Gastroesophageal sphincter (tissue), 4 donors: ENCODE data around the gene ZNF579. TPM values are rescaled to one million over a fixed set of nuclear protein-coding genes. Genes with fewer than 3 reads are reported as not detected.

Experiments
- ATAC-seq: fragments of 150-250 bp; one replicate; pipeline ENCODE4 v1.9.1; 2016; ENCODE audit warnings: mild to moderate bottlenecking, moderate library complexity
- H3K27ac ChIP-seq, 4 donors: fragments of 200-600 bp; sonication (generic) in 3 of 4; 1 replicate in 3 of 4; 2 replicates in 1 of 4; pipeline ENCODE4 v1.5.1; 2016 to 2019
- H3K27me3 ChIP-seq: fragments of 200-600 bp; sonication (generic); one replicate; pipeline ENCODE4 v1.5.1; 2019
- H3K36me3 ChIP-seq, 2 donors: fragments of 200-600 bp; sonication (generic); one replicate each; pipeline ENCODE4 v1.5.1; 2019; ENCODE audit warnings: control low read depth in 1 of 2
- H3K4me1 ChIP-seq, 3 donors: fragments of 200-600 bp; sonication (generic); 1 replicate in 2 of 3; 2 replicates in 1 of 3; pipeline ENCODE4 v1.5.1; 2016 to 2019; ENCODE audit warnings: control low read depth in 2 of 3
- H3K4me3 ChIP-seq, 2 donors: fragments of 200-600 bp; sonication (generic); one replicate each; pipeline ENCODE4 v1.5.1; 2019; ENCODE audit warnings: mild to moderate bottlenecking in 1 of 2, moderate library complexity in 1 of 2
- H3K9me3 ChIP-seq, 3 donors: fragments of 200-600 bp; sonication (generic); one replicate each; pipeline ENCODE4 v1.5.1; 2017 to 2019; ENCODE audit warnings: control low read depth in 2 of 3
- EP300 ChIP-seq: sonication (generic); formaldehyde crosslinking; IDR thresholded peaks from one replicate; pipeline ENCODE4 v1.6.1; 2017; ENCODE audit warnings: antibody characterized with exemption, mild to moderate bottlenecking
- POLR2A ChIP-seq, 2 donors: fragments of 450-650 bp; IDR thresholded peaks; one replicate each; pipeline ENCODE4 v1.6.1; 2017; ENCODE audit warnings: antibody characterized with exemption in 2 of 2, mild to moderate bottlenecking in 2 of 2, moderate library complexity in 1 of 2
- POLR2AphosphoS5 ChIP-seq: sonication (generic); formaldehyde crosslinking; IDR thresholded peaks from one replicate; pipeline ENCODE4 v1.6.1; 2017; ENCODE audit warnings: antibody characterized with exemption
- WGBS, 2 donors: methylation state at CpG; one replicate each; pipeline ENCODE4 v1.1.5; 2018; ENCODE audit warnings: low coverage in 1 of 2; 5-methylcytosine and 5-hydroxymethylcytosine counted together
- total RNA-seq, 4 donors: library from RNA; depleted of rRNA; stranded (reverse); fragments of >200 nt; gene quantifications; one replicate each; pipeline ENCODE4 v1.1.0, GENCODE V29; 2016
- TF ChIP-seq, protein P1 (sequence below), 4 experiments: fragments of 200-600 bp in 2 of 4; fragments of 450-650 bp in 2 of 4; sonication (generic) in 1 of 4; IDR thresholded peaks; one replicate each; pipeline ENCODE4 v1.5.1; 2017 to 2019; ENCODE audit warnings: antibody characterized with exemption in 4 of 4, mild to moderate bottlenecking in 2 of 4, moderate library complexity in 2 of 4

Gene ZNF579
- total RNA-seq, 4 donors from 2014 or later, result 2.8 to 6.9 (median 3.9) TPM

DNA sequence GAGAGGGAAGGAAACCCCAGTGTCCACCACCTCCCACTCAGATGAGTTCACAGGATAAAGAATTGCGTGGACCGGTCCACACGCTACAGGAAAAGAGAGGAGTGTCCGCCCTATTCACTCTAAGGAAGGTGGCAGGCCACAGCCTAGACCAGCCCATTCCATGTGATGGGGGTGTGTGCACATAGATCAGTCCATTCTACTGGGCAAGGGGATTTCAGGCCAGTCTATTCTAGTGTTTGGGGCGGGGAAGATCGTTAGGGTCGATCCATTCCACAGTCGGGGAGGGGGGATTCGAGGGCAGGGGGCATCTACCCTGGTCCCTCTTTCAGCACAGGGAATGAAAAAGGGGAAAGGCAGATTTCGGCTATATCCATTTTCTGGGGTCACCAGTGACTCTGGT, 10.9 kb upstream of the ZNF579 start:
- no peak for ATAC-seq
- Histone ChIP-seq H3K4me1 (peaks cover 0 to 15% (median 9%) of the 10 kb centered on the region in 3 donors), H3K9me3 (no peaks in the 10 kb centered on the region), H3K4me3 (no peak overlapping the region), H3K27ac (no peak overlapping the region), H3K36me3 (peaks cover 0 to 39% of the 10 kb centered on the region in 2 donors), H3K27me3 (no peaks in the 10 kb centered on the region)
- no peak for TF ChIP-seq EP300
- TF ChIP-seq, protein P1, sequence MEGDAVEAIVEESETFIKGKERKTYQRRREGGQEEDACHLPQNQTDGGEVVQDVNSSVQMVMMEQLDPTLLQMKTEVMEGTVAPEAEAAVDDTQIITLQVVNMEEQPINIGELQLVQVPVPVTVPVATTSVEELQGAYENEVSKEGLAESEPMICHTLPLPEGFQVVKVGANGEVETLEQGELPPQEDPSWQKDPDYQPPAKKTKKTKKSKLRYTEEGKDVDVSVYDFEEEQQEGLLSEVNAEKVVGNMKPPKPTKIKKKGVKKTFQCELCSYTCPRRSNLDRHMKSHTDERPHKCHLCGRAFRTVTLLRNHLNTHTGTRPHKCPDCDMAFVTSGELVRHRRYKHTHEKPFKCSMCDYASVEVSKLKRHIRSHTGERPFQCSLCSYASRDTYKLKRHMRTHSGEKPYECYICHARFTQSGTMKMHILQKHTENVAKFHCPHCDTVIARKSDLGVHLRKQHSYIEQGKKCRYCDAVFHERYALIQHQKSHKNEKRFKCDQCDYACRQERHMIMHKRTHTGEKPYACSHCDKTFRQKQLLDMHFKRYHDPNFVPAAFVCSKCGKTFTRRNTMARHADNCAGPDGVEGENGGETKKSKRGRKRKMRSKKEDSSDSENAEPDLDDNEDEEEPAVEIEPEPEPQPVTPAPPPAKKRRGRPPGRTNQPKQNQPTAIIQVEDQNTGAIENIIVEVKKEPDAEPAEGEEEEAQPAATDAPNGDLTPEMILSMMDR (IDR thresholded peaks at IDR 0.05), result no peak
- TF ChIP-seq POLR2AphosphoS5, result no peak
- no peak for TF ChIP-seq POLR2A (IDR thresholded peaks at IDR 0.05)
- 69 to 78% methylated on average over 3 to 5 of the region's 10 CpGs for WGBS, 2 donors

DNA sequence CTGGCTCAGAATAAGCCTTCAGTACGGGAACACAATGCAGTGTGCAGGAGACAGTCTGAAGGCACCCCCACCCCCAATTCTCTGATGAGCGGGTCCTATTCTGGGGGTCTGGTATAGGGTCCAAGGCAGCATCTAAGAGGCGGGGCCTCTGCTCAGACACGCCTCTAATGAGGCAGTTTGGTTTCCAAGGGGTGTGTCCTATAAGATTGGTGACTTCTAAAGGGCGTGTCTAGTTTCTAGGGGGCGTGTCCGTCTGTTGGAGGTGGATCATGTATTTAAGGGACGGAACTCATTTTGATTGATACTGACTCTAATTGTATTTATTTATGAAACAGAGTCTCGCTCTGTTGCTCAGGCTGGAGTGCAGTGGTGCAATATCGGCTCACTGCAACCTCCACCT, 10.0 kb upstream of the ZNF579 start:
- peaks cover 0 to 30% of the 10 kb centered on the region in 2 donors for H3K36me3 ChIP-seq
- H3K9me3 ChIP-seq, result no peaks in the 10 kb centered on the region
- no peak overlapping the region for H3K4me3 ChIP-seq
- H3K4me1 ChIP-seq, result peaks cover 0 to 24% (median 17%) of the 10 kb centered on the region in 3 donors
- WGBS, 2 donors, result 90 to 100% methylated on average over 1 to 4 of the region's 10 CpGs
- no peak for ATAC-seq
- H3K27me3 ChIP-seq, result peaks cover 7% of the 10 kb centered on the region
- TF ChIP-seq POLR2A (IDR thresholded peaks at IDR 0.05) (no peak), POLR2AphosphoS5 (no peak), EP300 (no peak)
- TF ChIP-seq, protein P1 (IDR thresholded peaks at IDR 0.05), result no peak
- no peak overlapping the region for H3K27ac ChIP-seq

DNA sequence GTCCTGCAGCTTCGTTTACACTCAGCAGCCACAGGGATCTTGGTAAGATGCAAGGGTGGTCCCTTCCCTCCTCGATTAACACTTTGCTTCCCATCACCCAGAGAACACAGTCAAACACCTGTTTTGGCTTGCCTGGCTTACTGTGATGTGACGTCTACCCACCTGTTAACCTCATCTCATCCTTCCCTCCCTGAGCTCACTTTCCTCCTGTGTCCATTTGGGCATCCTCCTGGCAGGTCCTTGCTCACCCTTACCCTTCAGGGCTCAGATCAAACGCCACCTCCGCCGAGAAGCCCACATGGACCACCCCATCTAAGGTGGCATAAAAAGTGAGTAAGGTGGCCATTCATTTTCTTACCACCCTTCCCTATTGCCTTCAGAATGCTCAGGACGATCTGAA, 9.5 kb upstream of the ZNF579 start:
- 39 to 49% methylated on average over 7 of the region's 7 CpGs for WGBS, 2 donors
- TF ChIP-seq EP300, result no peak
- TF ChIP-seq POLR2A (IDR thresholded peaks at IDR 0.05), result no peak
- TF ChIP-seq POLR2AphosphoS5, result no peak
- TF ChIP-seq, protein P1 (IDR thresholded peaks at IDR 0.05), result no peak
- ATAC-seq, result no peak
- no peaks in the 10 kb centered on the region for H3K9me3 ChIP-seq
- H3K4me3 ChIP-seq, result no peak overlapping the region
- peaks cover 8% of the 10 kb centered on the region for H3K27me3 ChIP-seq
- peaks cover 0 to 29% (median 17%) of the 10 kb centered on the region in 3 donors for H3K4me1 ChIP-seq
- no peak overlapping the region for H3K27ac ChIP-seq
- peaks cover 0 to 25% of the 10 kb centered on the region in 2 donors for H3K36me3 ChIP-seq

DNA sequence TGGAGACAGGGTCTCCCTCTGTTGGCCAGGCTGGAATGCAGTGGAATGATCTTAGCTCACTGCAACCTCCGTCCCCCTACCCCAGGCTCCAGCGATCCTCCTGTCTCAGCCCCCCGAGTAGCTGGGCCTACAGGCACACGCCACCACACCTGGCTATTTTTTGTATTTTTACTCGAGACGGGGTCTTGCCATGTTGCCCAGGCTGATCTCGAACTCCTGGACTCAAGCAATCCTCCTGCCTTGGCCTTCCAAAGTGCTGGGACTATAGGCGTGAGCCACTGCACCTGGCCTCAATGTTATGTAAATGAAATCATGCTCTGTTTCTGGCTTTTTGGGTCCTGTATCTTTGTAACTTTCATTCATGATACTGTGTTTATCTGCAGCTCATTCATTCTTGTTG, 8.1 kb upstream of the ZNF579 start:
- peaks cover 0 to 19% of the 10 kb centered on the region in 2 donors for H3K36me3 ChIP-seq
- H3K4me1 ChIP-seq, result peaks cover 0 to 30% (median 17%) of the 10 kb centered on the region in 3 donors
- TF ChIP-seq POLR2AphosphoS5 (no peak), POLR2A (IDR thresholded peaks at IDR 0.05) (no peak), EP300 (no peak)
- TF ChIP-seq, protein P1 (IDR thresholded peaks at IDR 0.05), result no peak
- no peaks in the 10 kb centered on the region for H3K9me3 ChIP-seq
- peaks cover 8% of the 10 kb centered on the region for H3K27me3 ChIP-seq
- H3K4me3 ChIP-seq, result no peak overlapping the region
- ATAC-seq, result no peak
- H3K27ac ChIP-seq, result no peak overlapping the region
- WGBS, 2 donors, result 86 to 93% methylated on average over 7 to 8 of the region's 8 CpGs

- H3K27ac ChIP-seq, result peak overlapping the region in 3 of 4 donors; percentile 13 to 72 (median 31)
- H3K9me3 ChIP-seq, result no peaks in the 10 kb centered on the region
- peaks cover 0 to 34% (median 17%) of the 10 kb centered on the region in 3 donors for H3K4me1 ChIP-seq
- peak overlapping the region in 1 of 2 donors; percentile 42 for H3K4me3 ChIP-seq
- ATAC-seq, result peak; percentile 91
- no peak for TF ChIP-seq EP300
- no peak for TF ChIP-seq POLR2AphosphoS5
- WGBS, 2 donors, result 0 to 2% methylated on average over 1 to 24 of the region's 40 CpGs
- peaks cover 8% of the 10 kb centered on the region for H3K27me3 ChIP-seq
- H3K36me3 ChIP-seq, result peaks cover 0 to 4% of the 10 kb centered on the region in 2 donors
These were observed 6.5 kb upstream of the ZNF579 start for GRCh38 chr19:55586976-55587668.
